Natural killer cell (primary cell): ENCODE measurements around the gene CHCHD5. TPM values are rescaled to one million over a fixed set of nuclear protein-coding genes. Genes with fewer than 3 reads are reported as not detected.

Source experiments
- ATAC-seq, 3 donors: fragments of 150-1000 bp in 2 of 3; fragments of 200-7000 bp in 1 of 3; cut with Tn5 transposase; 1 replicate in 1 of 3; 2 replicates in 2 of 3; pipeline ENCODE4 v1.10.0; 2021; ENCODE audit warnings: mild to moderate bottlenecking in 2 of 3, moderate library complexity in 2 of 3
- DNase-seq, 2 donors: peaks; one replicate each; pipeline versions ENCODE4 v3.0.0 to v3.0.0-alpha.2; 2013 to 2021; ENCODE audit warnings: mixed read lengths in 1 of 2
- H3K27ac ChIP-seq: one replicate; pipeline ENCODE4 v1.5.1; 2013; ENCODE audit warnings: mild to moderate bottlenecking, low read length
- H3K27me3 ChIP-seq: one replicate; pipeline ENCODE4 v1.6.1; 2013; ENCODE audit warnings: low read length; ENCODE audit not compliant: control insufficient read depth, insufficient read depth
- H3K36me3 ChIP-seq: one replicate; pipeline ENCODE4 v1.6.1; 2013; ENCODE audit warnings: low read length; ENCODE audit not compliant: control insufficient read depth, insufficient read depth
- H3K4me1 ChIP-seq: one replicate; pipeline ENCODE4 v1.6.1; 2013; ENCODE audit warnings: low read length; ENCODE audit not compliant: control insufficient read depth, insufficient read depth
- H3K4me3 ChIP-seq: one replicate; pipeline ENCODE4 v1.5.1; 2013; ENCODE audit warnings: low read length
- H3K9me3 ChIP-seq: one replicate; pipeline ENCODE4 v1.6.1; 2013; ENCODE audit warnings: low read length; ENCODE audit not compliant: control insufficient read depth, insufficient read depth
- H3K27ac Mint-ChIP-seq, 2 donors: one replicate each; pipeline ENCODE4 v1.8.0; 2022; ENCODE audit warnings: mild to moderate bottlenecking in 2 of 2, mixed read lengths in 2 of 2, moderate library complexity in 1 of 2
- H3K27me3 Mint-ChIP-seq, 2 donors: one replicate each; pipeline ENCODE4 v1.8.0; 2022; ENCODE audit warnings: low read depth in 2 of 2, mixed read lengths in 2 of 2
- H3K36me3 Mint-ChIP-seq: one replicate; pipeline ENCODE4 v1.8.0; 2022; ENCODE audit warnings: mixed read lengths
- H3K4me1 Mint-ChIP-seq, 2 donors: one replicate each; pipeline ENCODE4 v1.8.0; 2022; ENCODE audit warnings: mixed read lengths in 2 of 2
- H3K4me3 Mint-ChIP-seq: one replicate; pipeline ENCODE4 v1.8.0; 2022; ENCODE audit warnings: mild to moderate bottlenecking, moderate library complexity, mixed read lengths
- H3K9me3 Mint-ChIP-seq, 2 donors: one replicate each; pipeline ENCODE4 v1.8.0; 2022; ENCODE audit warnings: mixed read lengths in 2 of 2
- WGBS: methylation state at CpG from one replicate; pipeline ENCODE4 v1.1.7; 2013; ENCODE audit warnings: missing lambda C conversion rate; ENCODE audit not compliant: insufficient coverage; 5-methylcytosine and 5-hydroxymethylcytosine counted together
- intact Hi-C: fragments of 100-400 bp; cut with micrococcal nuclease; formaldehyde crosslinking; loops from one replicate; pipeline ENCODE4 v1.14.2; 2022
- total RNA-seq, 4 donors: library from RNA; stranded (reverse); fragments of 120-200 nt in 1 of 4; gene quantifications; one replicate each; pipeline versions ENCODE4 v1.2.3 to v1.2.4, GENCODE V29; 2013 to 2022
- TF ChIP-seq, protein P1 (sequence below): fragments of 200-600 bp; IDR thresholded peaks from one replicate; pipeline ENCODE4 v1.8.0; 2022; ENCODE audit warnings: antibody characterized with exemption

Gene CHCHD5
- total RNA-seq, 3 donors from 2014 or later (not counting 1 experiment from before 2014, with no cell fraction given): 21.9 to 24.1 (median 22.4) TPM

- Histone ChIP-seq H3K36me3 (no peaks in the 10 kb centered on the region), H3K9me3 (no peaks in the 10 kb centered on the region), H3K27ac (peak overlapping the region; percentile 59), H3K4me1 (peaks cover 74% of the 10 kb centered on the region), H3K4me3 (no peak overlapping the region), H3K27me3 (no peaks in the 10 kb centered on the region)
- ATAC-seq: no peak
- TF ChIP-seq, protein P1, sequence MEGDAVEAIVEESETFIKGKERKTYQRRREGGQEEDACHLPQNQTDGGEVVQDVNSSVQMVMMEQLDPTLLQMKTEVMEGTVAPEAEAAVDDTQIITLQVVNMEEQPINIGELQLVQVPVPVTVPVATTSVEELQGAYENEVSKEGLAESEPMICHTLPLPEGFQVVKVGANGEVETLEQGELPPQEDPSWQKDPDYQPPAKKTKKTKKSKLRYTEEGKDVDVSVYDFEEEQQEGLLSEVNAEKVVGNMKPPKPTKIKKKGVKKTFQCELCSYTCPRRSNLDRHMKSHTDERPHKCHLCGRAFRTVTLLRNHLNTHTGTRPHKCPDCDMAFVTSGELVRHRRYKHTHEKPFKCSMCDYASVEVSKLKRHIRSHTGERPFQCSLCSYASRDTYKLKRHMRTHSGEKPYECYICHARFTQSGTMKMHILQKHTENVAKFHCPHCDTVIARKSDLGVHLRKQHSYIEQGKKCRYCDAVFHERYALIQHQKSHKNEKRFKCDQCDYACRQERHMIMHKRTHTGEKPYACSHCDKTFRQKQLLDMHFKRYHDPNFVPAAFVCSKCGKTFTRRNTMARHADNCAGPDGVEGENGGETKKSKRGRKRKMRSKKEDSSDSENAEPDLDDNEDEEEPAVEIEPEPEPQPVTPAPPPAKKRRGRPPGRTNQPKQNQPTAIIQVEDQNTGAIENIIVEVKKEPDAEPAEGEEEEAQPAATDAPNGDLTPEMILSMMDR: no peak
- H3K27me3 Mint-ChIP-seq: no peaks in the 10 kb centered on the region
- H3K27ac Mint-ChIP-seq: peak overlapping the region; percentile 90 to 94
- H3K36me3 Mint-ChIP-seq: no peaks in the 10 kb centered on the region
- peaks cover 74 to 75% of the 10 kb centered on the region in 2 donors for H3K4me1 Mint-ChIP-seq
- peak overlapping the region; percentile 78 for H3K4me3 Mint-ChIP-seq
- H3K9me3 Mint-ChIP-seq: no peaks in the 10 kb centered on the region
- WGBS: 65% methylated on average over 7 of the region's 7 CpGs
- no peak for DNase-seq
- intact Hi-C loops: loop anchor here (1.0 kb wide), 1 partner anchor 66 kb away; no protein-coding TSS in a partner anchor
These were observed 41.2 kb downstream of the CHCHD5 start for GRCh38 chr2:112625474-112626114.

GRCh38 chr2:112626604-112627059 is 42.2 kb downstream of the CHCHD5 start:
- H3K27ac ChIP-seq: peak overlapping the region; percentile 59

DNA sequence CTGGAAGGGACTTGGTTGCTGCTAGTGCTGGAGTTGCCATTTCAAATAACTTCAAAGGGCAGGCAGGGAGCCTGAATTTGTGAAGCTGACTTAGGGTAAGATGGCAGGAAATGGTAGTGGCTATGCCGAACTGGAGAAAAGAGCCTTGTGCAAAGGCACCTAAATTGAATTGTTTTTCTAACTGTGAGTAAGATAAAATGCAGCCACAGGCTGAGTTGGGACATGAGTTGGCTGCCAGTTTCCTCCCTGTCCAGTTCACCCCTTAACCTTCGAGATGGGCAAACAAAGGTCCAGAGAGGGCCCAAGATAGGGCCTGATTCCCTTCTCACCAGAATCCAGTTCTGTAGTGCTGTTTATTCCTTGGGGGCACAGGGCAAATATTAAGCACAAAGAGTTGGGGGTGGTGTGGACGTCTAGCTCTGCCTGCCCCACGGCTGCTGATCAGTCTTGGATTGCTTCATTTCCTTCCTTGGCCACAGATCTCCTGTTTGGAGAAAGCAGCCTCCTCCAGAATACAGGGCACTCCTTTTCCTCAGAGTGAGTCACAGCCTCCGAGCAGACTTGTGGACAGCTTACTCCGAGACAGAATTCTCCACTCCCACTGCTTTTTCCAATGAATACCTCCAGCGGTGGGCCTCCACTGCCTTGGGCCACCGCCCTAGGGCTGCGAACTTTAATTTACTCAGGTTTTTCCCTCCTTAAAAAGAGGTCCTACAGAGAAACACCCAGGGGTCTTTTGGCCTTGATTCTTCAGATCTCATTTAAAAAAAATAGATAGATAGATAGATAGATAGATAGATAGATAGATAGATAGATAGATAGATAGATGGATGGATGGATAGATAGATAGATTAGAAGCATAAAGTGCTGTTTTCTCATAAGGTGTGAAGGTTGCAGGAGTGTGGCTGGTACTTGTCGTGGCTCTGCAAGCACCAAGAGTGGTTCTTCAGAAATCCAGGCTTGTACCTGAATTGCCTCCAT is 42.9 kb downstream of the CHCHD5 start:
- TF ChIP-seq, protein P1: no peak
- Mint-ChIP-seq H3K27ac (peak overlapping the region; percentile 90 to 94), H3K27me3 (no peaks in the 10 kb centered on the region), H3K4me3 (peak overlapping the region; percentile 59), H3K9me3 (no peaks in the 10 kb centered on the region), H3K4me1 (peaks cover 84 to 86% of the 10 kb centered on the region in 2 donors), H3K36me3 (no peaks in the 10 kb centered on the region)
- no peak overlapping the region for H3K4me3 ChIP-seq
- H3K9me3 ChIP-seq: no peaks in the 10 kb centered on the region
- no peak for DNase-seq
- ATAC-seq: no peak
- peaks cover 89% of the 10 kb centered on the region for H3K4me1 ChIP-seq
- no peaks in the 10 kb centered on the region for H3K36me3 ChIP-seq
- intact Hi-C loops: no loop called here
- WGBS: 63% methylated on average over 10 of the region's 10 CpGs
- no peaks in the 10 kb centered on the region for H3K27me3 ChIP-seq
- peak overlapping the region; percentile 59 for H3K27ac ChIP-seq

More at GRCh38 chr2:112626604-112627059, 42.2 kb downstream of the CHCHD5 start:
- Histone ChIP-seq H3K9me3 (no peaks in the 10 kb centered on the region), H3K27me3 (no peaks in the 10 kb centered on the region), H3K4me1 (peaks cover 82% of the 10 kb centered on the region), H3K36me3 (no peaks in the 10 kb centered on the region), H3K4me3 (no peak overlapping the region)
- Mint-ChIP-seq H3K4me1 (peaks cover 80 to 82% of the 10 kb centered on the region in 2 donors), H3K36me3 (no peaks in the 10 kb centered on the region), H3K27me3 (no peaks in the 10 kb centered on the region), H3K27ac (peak overlapping the region; percentile 90 to 94), H3K4me3 (peak overlapping the region; percentile 78), H3K9me3 (no peaks in the 10 kb centered on the region)
- TF ChIP-seq, protein P1: peak; percentile 82
- intact Hi-C loops: loop anchor here (1.0 kb wide), 1 partner anchor 65 kb away; no protein-coding TSS in a partner anchor
- ATAC-seq (peak; percentile 35 to 59 (median 51)), DNase-seq (peak; percentile 58 to 84)
- WGBS: 4% methylated on average over 7 of the region's 7 CpGs
